WERI-Rb-1 (cell line): ENCODE measurements around the gene MAMDC4.

Experiments
- DNase-seq: peaks from one replicate; pipeline ENCODE4 v3.0.0-alpha.2; 2020
- H3K27ac ChIP-seq: fragments of 250-450 bp; sonication (Bioruptor Pico); 2 replicates; pipeline ENCODE4 v1.5.1; 2020; ENCODE audit warnings: mild to moderate bottlenecking, moderate library complexity
- H3K27me3 ChIP-seq: fragments of 250-450 bp; sonication (Bioruptor Pico); 2 replicates; pipeline ENCODE4 v1.5.1; 2021; ENCODE audit warnings: mild to moderate bottlenecking, low read depth, moderate library complexity; ENCODE audit not compliant: insufficient read depth, severe bottlenecking
- H3K36me3 ChIP-seq: fragments of 250-450 bp; sonication (Bioruptor Pico); 2 replicates; pipeline ENCODE4 v1.5.1; 2020; ENCODE audit warnings: mild to moderate bottlenecking, moderate library complexity
- H3K4me3 ChIP-seq: 2 replicates; pipeline ENCODE4 v1.5.1; 2011; ENCODE audit warnings: low read depth, mild to moderate bottlenecking, control low read depth, low read length
- H3K9me3 ChIP-seq: fragments of 250-450 bp; sonication (Bioruptor Pico); 2 replicates; pipeline ENCODE4 v1.5.1; 2021; ENCODE audit warnings: mild to moderate bottlenecking, moderate library complexity; ENCODE audit not compliant: severe bottlenecking
- TF ChIP-seq, protein P1 (sequence below): IDR thresholded peaks from 2 replicates; pipeline ENCODE4 v1.5.1; 2011; ENCODE audit warnings: low read depth, mild to moderate bottlenecking, control low read depth, inconsistent platforms, low read length

MAMDC4 gene

DNA sequence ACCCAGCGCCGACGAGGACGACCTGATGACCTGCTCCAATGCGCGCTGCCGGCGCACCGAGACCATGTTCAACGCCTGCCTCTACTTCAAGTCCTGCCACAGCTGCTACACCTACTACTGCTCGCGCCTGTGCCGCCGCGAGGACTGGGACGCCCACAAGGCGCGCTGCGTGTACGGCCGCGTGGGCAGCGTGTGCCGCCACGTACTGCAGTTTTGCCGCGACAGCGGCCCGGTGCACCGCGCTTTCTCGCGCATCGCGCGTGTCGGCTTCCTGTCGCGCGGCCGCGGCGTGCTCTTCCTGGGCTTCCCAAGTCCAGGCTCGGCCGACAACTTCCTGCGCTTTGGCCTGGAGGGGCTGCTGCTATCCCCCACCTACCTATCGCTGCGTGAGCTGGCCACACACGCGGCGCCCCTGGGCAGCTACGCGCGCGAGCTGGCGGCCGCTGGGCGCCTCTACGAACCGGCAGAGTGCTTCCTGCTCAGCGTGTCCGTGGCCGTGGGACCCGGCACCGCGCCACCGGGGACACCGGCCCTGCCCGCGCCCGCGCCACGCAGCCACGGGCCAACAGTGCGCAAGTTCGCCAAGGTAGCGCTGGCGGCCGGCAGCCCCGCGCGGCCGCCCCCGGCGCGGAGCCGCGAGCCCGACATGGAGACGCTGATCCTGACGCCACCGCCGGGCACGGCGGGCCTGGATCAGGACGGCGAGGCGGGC is 5.6 kb upstream of the MAMDC4 start:
- TF ChIP-seq, protein P1, sequence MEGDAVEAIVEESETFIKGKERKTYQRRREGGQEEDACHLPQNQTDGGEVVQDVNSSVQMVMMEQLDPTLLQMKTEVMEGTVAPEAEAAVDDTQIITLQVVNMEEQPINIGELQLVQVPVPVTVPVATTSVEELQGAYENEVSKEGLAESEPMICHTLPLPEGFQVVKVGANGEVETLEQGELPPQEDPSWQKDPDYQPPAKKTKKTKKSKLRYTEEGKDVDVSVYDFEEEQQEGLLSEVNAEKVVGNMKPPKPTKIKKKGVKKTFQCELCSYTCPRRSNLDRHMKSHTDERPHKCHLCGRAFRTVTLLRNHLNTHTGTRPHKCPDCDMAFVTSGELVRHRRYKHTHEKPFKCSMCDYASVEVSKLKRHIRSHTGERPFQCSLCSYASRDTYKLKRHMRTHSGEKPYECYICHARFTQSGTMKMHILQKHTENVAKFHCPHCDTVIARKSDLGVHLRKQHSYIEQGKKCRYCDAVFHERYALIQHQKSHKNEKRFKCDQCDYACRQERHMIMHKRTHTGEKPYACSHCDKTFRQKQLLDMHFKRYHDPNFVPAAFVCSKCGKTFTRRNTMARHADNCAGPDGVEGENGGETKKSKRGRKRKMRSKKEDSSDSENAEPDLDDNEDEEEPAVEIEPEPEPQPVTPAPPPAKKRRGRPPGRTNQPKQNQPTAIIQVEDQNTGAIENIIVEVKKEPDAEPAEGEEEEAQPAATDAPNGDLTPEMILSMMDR = no peak
- Histone ChIP-seq H3K27ac (no peak overlapping the region), H3K4me3 (no peak overlapping the region), H3K36me3 (peaks cover 22% of the 10 kb centered on the region), H3K27me3 (no peaks in the 10 kb centered on the region), H3K9me3 (no peaks in the 10 kb centered on the region)
- no peak for DNase-seq

DNA sequence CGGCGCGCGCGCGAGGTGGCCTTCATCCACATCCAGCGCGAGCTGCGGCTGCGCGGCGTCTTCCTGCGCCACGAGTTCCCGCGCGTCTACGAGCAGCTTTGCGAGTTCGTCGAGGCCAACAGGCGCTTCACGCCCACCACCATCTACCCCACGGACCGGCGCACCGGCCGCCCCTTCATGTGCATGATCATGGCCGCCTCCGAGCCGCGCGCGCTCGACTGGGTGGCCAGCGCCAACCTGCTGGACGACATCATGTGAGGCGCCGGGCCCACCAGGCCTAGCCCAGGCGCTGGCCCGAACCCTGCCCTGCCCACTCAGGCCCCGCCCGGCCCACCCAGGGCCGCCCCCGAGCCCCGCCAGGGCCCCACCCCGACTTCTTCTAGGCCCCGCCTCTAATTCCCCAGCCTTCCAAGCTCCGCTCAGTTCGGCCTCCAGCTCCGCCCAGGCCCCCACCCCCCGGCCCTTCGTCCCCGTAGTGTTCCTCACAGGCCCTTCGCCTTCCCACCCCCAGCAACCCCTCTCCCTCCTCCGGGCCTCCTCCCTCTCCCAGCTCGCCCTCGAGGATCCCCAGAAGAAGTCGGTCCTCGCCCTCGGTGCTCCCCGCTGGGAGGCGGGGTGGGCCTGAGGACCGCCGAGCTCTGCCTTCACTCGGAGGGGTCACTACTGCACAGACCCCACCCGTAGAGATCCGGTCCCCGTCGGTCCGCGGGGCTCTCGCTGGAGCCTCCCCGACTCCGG is 4.9 kb upstream of the MAMDC4 start:
- Histone ChIP-seq H3K36me3 (peaks cover 29% of the 10 kb centered on the region), H3K27ac (peak overlapping the region; percentile 98), H3K4me3 (peak overlapping the region; percentile 72), H3K27me3 (no peaks in the 10 kb centered on the region), H3K9me3 (no peaks in the 10 kb centered on the region)
- DNase-seq = peak; percentile 71
- TF ChIP-seq, protein P1 = no peak

DNA sequence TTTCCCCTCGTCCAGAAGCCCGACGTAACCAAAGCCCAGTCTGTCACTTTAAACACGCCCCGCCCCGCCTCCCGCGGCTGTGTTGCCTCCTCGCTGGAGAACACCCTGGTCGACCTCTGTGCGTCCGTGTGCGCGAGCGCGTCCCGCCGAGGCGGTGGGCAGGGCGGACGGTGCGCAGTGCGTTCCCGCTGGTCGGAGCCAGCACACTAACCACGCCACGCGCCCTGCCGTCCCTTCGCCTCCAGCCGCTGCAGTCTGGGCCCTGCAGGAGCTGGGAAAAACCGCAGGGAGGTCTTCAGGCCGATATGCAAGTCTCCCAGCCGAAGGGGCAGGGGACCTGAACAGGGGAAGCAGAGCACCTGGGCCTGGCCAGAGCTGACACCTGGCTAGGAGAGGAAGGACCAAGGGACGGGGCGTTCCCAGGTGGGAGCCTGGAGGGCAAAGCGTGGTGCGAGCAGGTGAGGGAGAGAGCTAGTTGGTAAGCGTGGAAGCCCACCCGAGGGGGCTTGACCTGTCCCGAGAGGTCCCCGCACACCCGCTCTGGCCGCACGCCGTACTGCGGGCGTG is 4.2 kb upstream of the MAMDC4 start:
- no peaks in the 10 kb centered on the region for H3K27me3 ChIP-seq
- peak; percentile 92 for DNase-seq

DNA sequence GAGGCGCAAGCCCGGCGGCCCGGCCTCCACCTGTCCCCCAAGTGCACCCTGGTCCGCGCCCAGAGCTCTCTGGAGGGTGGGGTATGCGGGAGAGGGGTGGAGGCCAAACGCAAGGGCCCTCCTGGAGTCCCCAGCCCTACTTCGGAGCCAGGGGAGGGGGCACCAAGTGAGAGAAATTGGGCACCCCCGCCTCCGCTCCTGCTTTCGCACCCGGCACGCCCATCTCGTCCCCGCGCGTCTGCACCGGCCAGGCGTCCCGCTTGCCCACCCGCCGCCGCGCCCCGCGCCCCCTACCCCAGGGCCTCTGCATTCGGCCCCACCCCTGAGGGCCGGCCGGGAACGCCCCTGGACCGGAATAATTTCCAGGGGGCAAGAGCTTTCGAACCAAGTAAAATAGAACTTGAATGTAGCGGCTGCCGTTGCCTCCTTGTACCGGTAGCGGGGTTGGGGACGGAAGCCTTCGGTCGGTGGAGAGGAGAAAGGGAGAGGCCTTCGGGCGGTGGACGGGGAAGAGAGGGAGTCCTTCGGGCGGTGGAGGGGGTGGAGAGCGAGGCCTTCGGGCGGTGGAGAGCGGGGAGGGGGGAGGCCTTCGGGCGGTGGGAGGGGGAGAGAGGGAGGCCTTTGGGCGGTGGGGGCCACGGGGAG is 3.6 kb upstream of the MAMDC4 start:
- TF ChIP-seq, protein P1 = no peak
- DNase-seq = no peak
- H3K4me3 ChIP-seq = peak overlapping the region; percentile 72
- no peaks in the 10 kb centered on the region for H3K9me3 ChIP-seq
- no peaks in the 10 kb centered on the region for H3K27me3 ChIP-seq
- H3K36me3 ChIP-seq = peaks cover 33% of the 10 kb centered on the region
- H3K27ac ChIP-seq = peak overlapping the region; percentile 98

More for the DNA sequence above, 4.2 kb upstream of the MAMDC4 start:
- Histone ChIP-seq H3K4me3 (peak overlapping the region; percentile 72), H3K36me3 (peaks cover 33% of the 10 kb centered on the region), H3K9me3 (no peaks in the 10 kb centered on the region), H3K27ac (peak overlapping the region; percentile 98)
- TF ChIP-seq, protein P1 = no peak

DNA sequence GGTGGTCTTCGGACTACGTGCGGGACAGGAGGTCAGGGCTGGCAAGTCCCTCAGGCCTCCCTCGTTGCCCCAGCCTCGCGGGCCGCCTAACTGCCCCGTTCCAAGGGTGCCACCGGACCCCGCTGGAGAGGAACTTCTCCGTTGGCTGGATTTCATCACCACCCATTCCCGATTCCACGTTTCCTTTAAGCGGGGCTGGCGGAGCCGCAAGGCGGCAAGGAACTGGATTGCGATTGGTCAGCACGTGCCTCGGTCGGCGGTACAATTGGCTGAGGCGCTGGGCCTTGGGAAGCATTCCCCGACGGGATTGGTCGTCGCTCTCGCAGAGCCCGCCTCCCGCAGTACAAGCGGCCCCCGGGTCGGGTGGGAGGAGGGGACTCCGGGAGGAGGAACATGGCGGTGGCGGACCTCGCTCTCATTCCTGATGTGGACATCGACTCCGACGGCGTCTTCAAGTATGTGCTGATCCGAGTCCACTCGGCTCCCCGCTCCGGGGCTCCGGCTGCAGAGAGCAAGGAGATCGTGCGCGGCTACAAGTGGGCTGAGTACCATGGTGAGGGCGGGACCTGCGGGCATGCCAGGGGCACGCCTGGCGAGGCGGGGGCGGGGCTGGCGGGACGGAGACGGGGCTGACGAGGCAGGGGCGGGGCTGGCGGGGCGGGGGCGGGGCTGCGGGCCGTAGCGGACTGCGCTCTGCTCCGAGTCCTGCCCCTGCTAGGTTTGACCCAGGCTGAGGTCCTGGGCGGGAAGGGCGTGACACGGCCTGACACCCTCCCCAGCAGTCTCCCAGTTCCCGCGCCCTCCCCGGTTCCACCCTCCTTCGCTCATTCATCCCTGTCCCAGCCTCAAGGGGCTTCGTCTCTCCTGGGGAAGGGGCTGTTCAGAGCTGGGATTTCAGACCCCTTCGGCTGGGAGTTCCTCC is 2.8 kb upstream of the MAMDC4 start, which contains the start of gene PHPT1:
Gene PHPT1 (plus strand): TSS at position 372 of the 922 bp plus-strand sequence. CDS start 22 bp downstream, at position 394.
- peak within 1 kb of the TSS; percentile 98 for H3K27ac ChIP-seq
- H3K4me3 ChIP-seq = peak within 1 kb of the TSS; percentile 72
- peak; percentile 99 for DNase-seq
- peaks cover 34% of the 10 kb centered on the region for H3K36me3 ChIP-seq
- no peaks in the 10 kb centered on the region for H3K27me3 ChIP-seq
- H3K9me3 ChIP-seq = no peaks in the 10 kb centered on the region
- TF ChIP-seq, protein P1 = no peak
